Esophagus squamous epithelium (tissue), 5 donors: ENCODE measurements around the gene CANX. TPM values are rescaled to one million over a fixed set of nuclear protein-coding genes. Genes with fewer than 3 reads are reported as not detected.
"Not testable (repeated sequence)": the region's sequence is repeated elsewhere in the genome, so short reads cannot be mapped to it uniquely, and the experiment has no call there.

Experiments
- DNase-seq: peaks from one replicate; lab custom pipeline; 2025; lab: John Stamatoyannopoulos, UW
- H3K27ac ChIP-seq, 4 donors: fragments of 200-600 bp; sonication (generic); one replicate each; pipeline ENCODE4 v1.5.1; 2016 to 2019; ENCODE audit warnings: mild to moderate bottlenecking in 1 of 4
- H3K27me3 ChIP-seq, 4 donors: fragments of 200-600 bp; sonication (generic); 1 replicate in 3 of 4; 2 replicates in 1 of 4; pipeline versions ENCODE4 v1.5.1 to v1.6.0; 2017 to 2021; ENCODE audit warnings: antibody characterized with exemption in 1 of 4
- H3K36me3 ChIP-seq, 3 donors: fragments of 200-600 bp; sonication (generic); one replicate each; pipeline ENCODE4 v1.5.1; 2016 to 2019
- H3K4me1 ChIP-seq, 3 donors: fragments of 200-600 bp; sonication (generic); one replicate each; pipeline ENCODE4 v1.5.1; 2017 to 2019
- H3K4me3 ChIP-seq, 4 donors: fragments of 200-600 bp; sonication (generic); 1 replicate in 3 of 4; 2 replicates in 1 of 4; pipeline ENCODE4 v1.5.1; 2016 to 2019; ENCODE audit warnings: mild to moderate bottlenecking in 2 of 4, moderate library complexity in 1 of 4
- H3K9me3 ChIP-seq, 3 donors: fragments of 200-600 bp; sonication (generic); one replicate each; pipeline ENCODE4 v1.5.1; 2016 to 2019
- CTCF ChIP-seq, 6 experiments: fragments of 450-650 bp in 4 of 6; fragments of 200-600 bp in 2 of 6; sonication (generic) in 2 of 6; IDR thresholded peaks; one replicate each; pipeline ENCODE4 v1.5.1; 2016 to 2019; ENCODE audit warnings: antibody characterized with exemption in 6 of 6, mild to moderate bottlenecking in 4 of 6, moderate library complexity in 4 of 6
- POLR2A ChIP-seq, 4 donors: fragments of 450-650 bp; IDR thresholded peaks; one replicate each; pipeline ENCODE4 v1.6.1; 2017; ENCODE audit warnings: antibody characterized with exemption in 4 of 4, mild to moderate bottlenecking in 4 of 4, moderate library complexity in 3 of 4
- WGBS, 2 donors: methylation state at CpG; one replicate each; pipeline ENCODE4 v1.1.5; 2018; 5-methylcytosine and 5-hydroxymethylcytosine counted together
- intact Hi-C: fragments of 100-400 bp; cut with DNase I; formaldehyde crosslinking; loops from one replicate; pipeline ENCODE4 v1.15.0; 2022
- total RNA-seq, 4 donors: library from RNA; depleted of rRNA; stranded (reverse); fragments of >200 nt; gene quantifications; one replicate each; pipeline ENCODE4 v1.1.0, GENCODE V29; 2016
- donor health status: DM: yes; HTN: yes; CAD: no.

Gene CANX, protein sequence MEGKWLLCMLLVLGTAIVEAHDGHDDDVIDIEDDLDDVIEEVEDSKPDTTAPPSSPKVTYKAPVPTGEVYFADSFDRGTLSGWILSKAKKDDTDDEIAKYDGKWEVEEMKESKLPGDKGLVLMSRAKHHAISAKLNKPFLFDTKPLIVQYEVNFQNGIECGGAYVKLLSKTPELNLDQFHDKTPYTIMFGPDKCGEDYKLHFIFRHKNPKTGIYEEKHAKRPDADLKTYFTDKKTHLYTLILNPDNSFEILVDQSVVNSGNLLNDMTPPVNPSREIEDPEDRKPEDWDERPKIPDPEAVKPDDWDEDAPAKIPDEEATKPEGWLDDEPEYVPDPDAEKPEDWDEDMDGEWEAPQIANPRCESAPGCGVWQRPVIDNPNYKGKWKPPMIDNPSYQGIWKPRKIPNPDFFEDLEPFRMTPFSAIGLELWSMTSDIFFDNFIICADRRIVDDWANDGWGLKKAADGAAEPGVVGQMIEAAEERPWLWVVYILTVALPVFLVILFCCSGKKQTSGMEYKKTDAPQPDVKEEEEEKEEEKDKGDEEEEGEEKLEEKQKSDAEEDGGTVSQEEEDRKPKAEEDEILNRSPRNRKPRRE
- 100 to 1,000 TPM; 200 to 321 (median 252) TPM for total RNA-seq

- Histone ChIP-seq H3K27me3 (no peaks in the 10 kb centered on the region), H3K4me3 (peak within 1 kb of the TSS; percentile 82 to 98 (median 86)), H3K36me3 (peaks cover 0 to 21% (median 0%) of the 10 kb centered on the region in 3 donors), H3K27ac (peak within 1 kb of the TSS; percentile 94 to 99 (median 98)), H3K4me1 (peaks cover 5 to 59% (median 11%) of the 10 kb centered on the region in 3 donors), H3K9me3 (no peaks in the 10 kb centered on the region)
- no peak for TF ChIP-seq CTCF (IDR thresholded peaks at IDR 0.05)
- peak in 3 of 4 donors; percentile 79 to 91 (median 80) for TF ChIP-seq POLR2A (IDR thresholded peaks at IDR 0.05)
- WGBS, 2 donors = 0% methylated on average over 3 to 8 of the region's 58 CpGs
- no peak for DNase-seq
- intact Hi-C loops = no loop called here
These were observed at the start of gene CANX for GRCh38 chr5:179698935-179699615. CANX (plus strand) TSS chr5:179698967; CDS start chr5:179705682, 6,715 bp downstream.

GRCh38 chr5:179649166-179649703 lies 49.5 kb upstream of the CANX start:
- DNase-seq, H3K4me3 ChIP-seq, H3K4me1 ChIP-seq, H3K27ac ChIP-seq, H3K9me3 ChIP-seq, H3K27me3 ChIP-seq, intact Hi-C loops, H3K36me3 ChIP-seq: not testable (repeated sequence)
- WGBS, 2 donors = 80% methylated on average over 1 to 3 of the region's 10 CpGs

DNA sequence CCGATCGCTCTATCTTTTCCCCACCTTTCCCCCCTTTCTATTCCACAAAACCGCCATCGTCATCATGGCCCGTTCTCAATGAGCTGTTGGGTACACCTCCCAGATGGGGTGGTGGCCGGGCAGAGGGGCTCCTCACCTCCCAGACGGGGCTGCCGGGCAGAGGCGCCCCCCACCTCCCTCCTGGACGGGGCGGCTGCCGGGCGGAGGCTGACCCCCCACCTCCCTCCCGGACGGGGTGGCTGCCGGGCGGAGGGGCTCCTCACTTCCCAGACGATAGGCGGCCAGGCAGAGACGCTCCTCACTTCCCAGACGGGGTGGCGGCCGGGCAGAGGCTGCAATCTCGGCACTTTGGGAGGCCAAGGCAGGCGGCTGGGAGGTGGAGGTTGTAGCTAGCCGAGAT lies 48.5 kb upstream of the CANX start:
- 97% methylated on average over 5 of the region's 26 CpGs; no CpG with 5 or more reads in 1 of the 2 donors for WGBS, 2 donors
- intact Hi-C loops, DNase-seq: not testable (repeated sequence)

DNA sequence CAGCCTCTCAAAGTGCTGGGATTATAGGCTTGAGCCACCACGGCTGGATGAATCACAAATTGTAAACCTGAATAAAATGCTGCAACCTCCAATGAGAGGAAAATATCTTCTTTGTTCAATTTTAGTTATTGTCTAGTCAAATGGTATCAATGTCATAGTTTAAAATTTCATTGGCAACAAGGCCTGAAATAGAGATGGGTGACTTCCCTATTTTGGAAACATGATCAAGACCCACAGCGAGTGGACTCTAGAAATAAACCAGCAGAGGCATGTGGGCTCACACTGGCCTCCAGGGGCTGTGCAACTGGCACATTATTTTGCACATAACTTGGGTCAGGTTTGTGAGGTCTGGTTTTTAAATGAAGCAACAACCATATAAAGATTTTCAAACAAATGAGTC lies 45.6 kb upstream of the CANX start:
- H3K36me3 ChIP-seq, intact Hi-C loops, H3K27ac ChIP-seq, H3K9me3 ChIP-seq, H3K4me1 ChIP-seq, DNase-seq, H3K27me3 ChIP-seq, H3K4me3 ChIP-seq: not testable (repeated sequence)
- 56 to 69% methylated on average over 1 to 2 of the region's 2 CpGs for WGBS, 2 donors

More for the DNA sequence above, 48.5 kb upstream of the CANX start:
- not testable (repeated sequence) for H3K36me3 ChIP-seq, H3K27ac ChIP-seq, H3K4me1 ChIP-seq, H3K4me3 ChIP-seq, H3K9me3 ChIP-seq, H3K27me3 ChIP-seq

DNA sequence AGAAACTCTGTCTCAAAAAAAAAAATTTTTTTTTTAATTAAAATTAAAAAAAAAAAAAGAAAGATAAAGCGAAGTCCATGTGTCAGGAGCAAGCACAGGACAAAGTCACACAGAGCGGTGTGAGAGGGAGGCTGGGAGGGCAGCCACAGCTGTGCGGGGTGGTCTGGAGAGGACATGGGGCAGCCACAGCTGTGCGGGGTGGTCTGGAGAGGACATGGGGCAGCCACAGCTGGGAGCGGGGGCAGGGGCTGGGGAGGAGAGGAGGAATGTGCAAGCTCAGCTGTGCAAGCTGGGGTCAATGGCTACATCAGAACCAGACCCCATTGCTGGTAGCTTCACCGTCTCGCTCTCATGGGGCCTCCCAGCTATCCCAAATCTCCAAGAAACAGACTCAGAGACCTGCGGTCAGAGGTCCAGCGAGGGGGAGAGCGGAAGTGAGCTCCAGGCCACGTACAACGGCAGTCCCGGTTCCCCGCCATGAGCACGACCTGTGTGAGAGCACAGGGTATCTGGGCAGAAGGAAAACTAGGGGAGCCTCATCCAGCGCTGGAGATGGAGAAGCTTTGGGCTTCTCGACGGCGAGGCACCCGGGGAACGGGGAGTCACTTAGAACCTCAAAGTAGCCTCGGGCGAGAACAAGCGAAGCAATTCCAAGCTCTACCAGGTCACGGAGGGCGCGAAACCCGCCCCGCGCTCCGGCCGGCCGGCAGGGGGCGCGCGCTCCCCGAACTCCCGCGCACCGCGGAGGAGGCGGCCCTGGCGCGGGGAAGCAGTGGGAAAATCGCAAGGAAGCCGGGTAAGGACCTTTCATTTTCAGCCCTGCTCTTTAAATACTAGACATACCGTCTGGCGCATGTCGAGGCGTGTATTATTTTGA lies 41.2 kb upstream of the CANX start:
- intact Hi-C loops, H3K27me3 ChIP-seq, DNase-seq, H3K9me3 ChIP-seq, H3K36me3 ChIP-seq, H3K4me1 ChIP-seq: not testable (repeated sequence)
- peak overlapping the region in 2 of 4 donors; percentile 26 to 53 for H3K4me3 ChIP-seq
- WGBS, 2 donors = 56% methylated on average over 5 of the region's 50 CpGs; no CpG with 5 or more reads in 1 of the 2 donors
- H3K27ac ChIP-seq = peak overlapping the region in 1 of 4 donors; percentile 55

DNA sequence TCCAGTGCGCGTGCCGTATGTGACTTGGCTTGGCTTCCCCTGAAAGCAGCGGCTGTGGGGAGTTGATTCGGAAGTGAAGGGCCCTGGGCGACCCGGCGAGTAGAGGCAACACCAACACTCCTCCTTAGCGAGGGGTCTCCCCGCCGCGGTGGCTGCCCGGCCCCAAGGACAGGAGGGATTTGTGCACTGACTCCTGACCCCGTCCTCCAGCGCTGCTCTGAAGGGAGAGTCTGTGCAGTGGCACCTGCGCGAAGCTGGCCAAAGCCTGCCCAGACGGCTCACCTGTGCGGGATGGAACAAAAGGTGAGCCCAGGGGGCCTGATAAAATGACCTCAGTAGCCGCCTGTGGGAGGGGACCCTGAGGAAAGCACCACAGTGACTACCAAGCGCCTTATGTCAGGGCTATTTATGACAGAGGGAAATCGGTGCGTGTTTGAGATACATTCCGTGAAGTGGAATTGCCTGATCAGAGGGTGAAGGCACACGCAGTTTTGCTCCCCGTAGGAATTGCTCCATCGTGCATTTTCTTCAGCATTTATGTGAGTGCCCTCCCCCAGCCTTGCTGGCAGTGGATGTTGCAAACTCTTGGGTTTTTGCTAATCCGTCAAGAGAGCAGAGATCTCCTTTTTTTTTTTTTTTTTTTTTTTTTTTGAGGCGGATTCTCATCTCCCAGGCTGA lies 40.4 kb upstream of the CANX start:
- H3K27ac ChIP-seq = peak overlapping the region in 3 of 4 donors; percentile 44 to 70 (median 68)
- H3K9me3 ChIP-seq, H3K27me3 ChIP-seq, H3K4me1 ChIP-seq, H3K36me3 ChIP-seq, DNase-seq, intact Hi-C loops: not testable (repeated sequence)
- H3K4me3 ChIP-seq = peak overlapping the region; percentile 27 to 66 (median 48)
- WGBS, 2 donors = 3% methylated on average over 9 to 10 of the region's 29 CpGs

DNA sequence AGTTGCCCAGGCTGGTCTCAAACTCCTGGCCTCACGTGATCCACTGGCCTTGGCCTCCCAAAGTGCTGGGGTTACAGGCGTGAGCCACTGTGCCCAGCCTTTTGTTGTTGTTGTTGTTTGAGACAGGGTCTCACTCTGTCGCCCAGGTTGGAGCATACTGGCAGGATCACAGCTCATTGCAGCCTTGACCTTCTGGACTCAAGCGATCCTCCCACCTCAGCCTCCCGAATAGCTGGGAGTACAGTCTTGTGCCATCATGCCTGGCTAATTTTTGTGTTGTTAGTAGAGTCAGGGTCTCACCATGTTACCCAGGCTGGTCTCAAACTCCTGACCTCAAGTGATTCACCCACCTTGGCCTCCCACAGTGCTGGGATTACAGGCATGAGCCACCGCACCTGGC lies 37.1 kb upstream of the CANX start:
- 96 to 100% methylated on average over 3 to 6 of the region's 6 CpGs for WGBS, 2 donors
- H3K9me3 ChIP-seq, H3K27ac ChIP-seq, H3K4me1 ChIP-seq, H3K27me3 ChIP-seq, intact Hi-C loops, H3K4me3 ChIP-seq, DNase-seq: not testable (repeated sequence)
- peaks cover 0 to 32% (median 0%) of the 10 kb centered on the region in 3 donors for H3K36me3 ChIP-seq
